T-helper 1 cell (primary cell): ENCODE results near the gene SEMA7A.

Experiments
- DNase-seq, 5 donors: peaks; one replicate each; pipeline ENCODE4 v3.0.0-alpha.2; 2012 to 2020

SEMA7A gene

GRCh38 chr15:74414603-74415338 lies 19.0 kb downstream of the SEMA7A start:
- no peak for DNase-seq

GRCh38 chr15:74414081-74414580 lies 19.6 kb downstream of the SEMA7A start:
- no peak for DNase-seq

GRCh38 chr15:74413350-74414080 lies 20.2 kb downstream of the SEMA7A start:
- no peak for DNase-seq

GRCh38 chr15:74412159-74412558 lies 21.6 kb downstream of the SEMA7A start:
- DNase-seq = no peak

- DNase-seq = no peak
Measured at GRCh38 chr15:74411686-74412085, 22.1 kb downstream of the SEMA7A start.

GRCh38 chr15:74410502-74410901 lies 23.3 kb downstream of the SEMA7A start:
- DNase-seq = no peak

- DNase-seq = no peak
Measured at GRCh38 chr15:74409225-74409624, 24.5 kb downstream of the SEMA7A start.

- DNase-seq = no peak
Measured at GRCh38 chr15:74408815-74409214, 24.9 kb downstream of the SEMA7A start.

GRCh38 chr15:74408385-74408784 lies 25.4 kb downstream of the SEMA7A start:
- no peak for DNase-seq

- no peak for DNase-seq
Measured at GRCh38 chr15:74406992-74407705, 26.6 kb downstream of the SEMA7A start.

GRCh38 chr15:74406517-74406916 lies 27.2 kb downstream of the SEMA7A start:
- DNase-seq = no peak

- no peak for DNase-seq
Measured at GRCh38 chr15:74405823-74406222, 27.9 kb downstream of the SEMA7A start.

GRCh38 chr15:74403991-74404563 lies 29.7 kb downstream of the SEMA7A start:
- no peak for DNase-seq

GRCh38 chr15:74403588-74403919 lies 30.2 kb downstream of the SEMA7A start:
- no peak for DNase-seq

- DNase-seq = peak in 3 of 5 donors; percentile 14 to 92 (median 16)
Measured at GRCh38 chr15:74402873-74403587, 30.7 kb downstream of the SEMA7A start.

GRCh38 chr15:74402337-74402841 lies 31.4 kb downstream of the SEMA7A start:
- no peak for DNase-seq

GRCh38 chr15:74400915-74401757 lies 32.6 kb downstream of the SEMA7A start:
- DNase-seq = peak in 1 of 5 donors; percentile 61

GRCh38 chr15:74400313-74400860 lies 33.4 kb downstream of the SEMA7A start:
- peak in 1 of 5 donors; percentile 66 for DNase-seq

- peak in 1 of 5 donors; percentile 82 for DNase-seq
Measured at GRCh38 chr15:74399511-74400312, 34.0 kb downstream of the SEMA7A start.

GRCh38 chr15:74399100-74399499 lies 34.7 kb downstream of the SEMA7A start:
- no peak for DNase-seq
